HG02840 (cell line): ENCODE data around the gene LRRC28.
"Not testable (repeated sequence)": the region's sequence is repeated elsewhere in the genome, so short reads cannot be mapped to it uniquely, and the experiment has no call there.

Experiments
- ATAC-seq: cut with Tn5 transposase; IDR thresholded peaks from one replicate; pipeline ENCODE4 v1.9.1; 2021; ENCODE audit warnings: mild to moderate bottlenecking, moderate library complexity, moderate number of reproducible peaks; ENCODE audit not compliant: unreplicated experiment, low FRiP score

LRRC28 gene

DNA sequence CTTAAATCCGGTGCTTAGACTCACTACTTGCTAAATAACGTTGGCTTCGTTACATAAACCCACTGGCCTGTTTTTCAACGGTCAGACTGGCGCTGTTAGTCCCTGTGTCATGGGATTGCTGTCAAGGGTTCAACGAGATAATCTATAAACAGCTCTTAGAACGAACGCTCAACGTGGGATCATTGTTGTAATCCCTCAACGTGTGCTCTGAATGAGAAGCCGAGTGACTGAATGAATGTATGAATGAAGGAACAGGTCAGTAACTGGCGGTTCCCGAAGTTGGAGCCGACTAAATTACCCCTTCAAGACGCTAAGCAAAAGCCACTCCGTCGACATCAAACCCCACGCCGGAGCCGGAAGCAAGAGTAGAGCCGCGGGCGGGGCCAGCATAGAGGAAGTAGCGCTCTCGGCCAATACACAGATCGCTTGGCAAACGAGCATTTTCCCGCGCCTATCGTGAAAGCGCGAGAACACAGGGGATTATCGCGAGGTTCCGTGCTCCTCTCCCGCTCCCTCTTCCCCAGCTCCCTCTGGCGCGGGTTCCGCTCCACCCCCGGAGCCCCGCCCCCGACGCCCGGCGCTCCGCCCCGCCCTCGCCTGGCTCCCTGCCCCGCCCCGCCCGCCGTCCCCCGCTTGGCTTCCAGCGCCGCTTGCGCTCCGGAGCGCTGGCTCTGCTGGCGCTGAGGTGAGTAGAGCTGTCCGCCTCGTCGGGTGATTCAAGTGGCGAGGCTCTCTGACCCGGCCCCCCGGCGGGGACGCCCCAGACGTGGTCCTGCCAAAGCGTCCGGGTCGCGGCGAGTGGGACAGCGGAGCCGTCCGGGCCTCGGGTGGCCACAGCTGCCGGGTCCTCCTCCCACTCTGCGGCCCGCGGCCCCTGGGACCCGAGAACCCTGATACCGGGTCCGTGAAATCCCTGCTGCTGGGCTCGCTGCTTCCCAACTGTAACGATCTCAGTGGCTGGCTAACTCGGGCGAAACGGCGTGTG, at the start of gene LRRC28:
TSS of gene LRRC28 (plus strand) at position 625 of the 985 bp plus-strand sequence. CDS start 4,477 bp downstream, outside the sequence.
- ATAC-seq: peak; percentile 96

DNA sequence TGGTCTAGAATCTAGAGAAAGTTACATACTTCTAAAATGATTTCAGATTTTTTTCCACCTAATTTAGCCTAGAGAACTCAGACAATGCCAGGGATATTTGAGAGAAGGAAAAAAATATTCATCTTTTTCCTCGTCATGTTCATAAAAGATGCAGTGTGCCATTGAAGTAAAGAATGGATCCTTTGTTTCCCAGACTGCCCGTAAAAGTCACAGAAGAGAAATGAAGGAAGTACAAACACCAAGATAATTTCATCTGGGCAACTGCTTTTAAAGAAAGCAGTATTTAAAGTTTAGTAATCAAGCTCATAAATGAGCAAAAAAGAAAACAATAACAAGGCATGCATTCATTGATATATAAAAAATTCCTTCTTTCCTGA, 49.1 kb upstream of the LRRC28 start:
- no peak for ATAC-seq

DNA sequence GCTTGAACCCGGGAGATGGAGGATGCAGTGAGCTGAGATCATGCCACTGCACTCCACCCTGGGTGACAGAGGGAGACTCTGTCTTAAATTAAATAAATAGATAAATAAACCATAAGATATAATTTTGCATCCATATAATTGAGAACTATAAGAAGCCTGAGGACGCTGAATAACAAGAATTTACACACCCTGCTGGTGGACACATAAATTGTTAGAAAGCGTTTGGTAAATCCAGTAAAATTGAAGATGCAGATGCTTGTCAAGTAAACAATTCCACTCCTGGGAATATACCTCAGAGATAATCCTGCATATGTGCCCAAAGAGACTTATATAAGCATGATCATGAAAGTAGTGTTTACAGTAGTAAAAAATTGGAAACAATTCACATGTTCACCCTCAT, 43.6 kb upstream of the LRRC28 start:
- ATAC-seq: no peak

DNA sequence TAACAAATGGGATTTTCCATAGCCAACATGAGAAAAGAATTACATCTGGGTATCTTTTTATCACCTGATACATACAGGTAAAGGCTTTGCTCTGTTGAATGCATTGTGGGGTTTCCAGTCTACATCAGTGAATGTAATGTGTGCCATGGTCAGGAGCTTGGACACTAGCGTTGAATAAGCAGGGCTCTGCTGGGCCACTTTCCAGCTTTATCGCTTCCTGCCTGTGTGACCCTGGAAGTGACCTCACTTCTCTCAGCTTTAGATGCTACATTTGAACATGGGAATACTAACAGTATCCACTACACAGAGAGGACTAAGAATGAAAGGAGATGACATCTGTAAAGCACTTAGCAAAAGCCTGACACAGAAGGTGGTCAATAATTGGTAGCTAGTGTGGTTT, 42.0 kb upstream of the LRRC28 start:
- no peak for ATAC-seq

DNA sequence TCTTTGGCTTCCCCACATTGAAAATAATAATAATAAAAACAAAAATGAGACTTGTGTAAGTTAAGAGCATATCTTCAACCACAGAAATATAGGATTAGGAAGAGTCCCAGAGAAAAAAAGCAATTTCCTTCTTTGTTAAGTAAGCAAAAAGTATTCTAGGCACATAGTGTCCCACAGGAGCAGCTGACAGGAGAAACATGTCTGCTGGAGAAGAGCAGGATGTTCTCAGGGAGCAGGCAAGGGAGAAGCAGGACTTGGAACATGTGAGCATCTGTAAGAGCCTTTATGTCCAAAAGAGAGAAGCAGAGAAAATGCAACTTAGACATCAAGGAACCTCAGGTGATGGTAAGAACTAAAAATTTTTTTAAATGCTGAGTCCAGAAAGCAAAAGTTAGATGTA, 40.9 kb upstream of the LRRC28 start:
- no peak for ATAC-seq

DNA sequence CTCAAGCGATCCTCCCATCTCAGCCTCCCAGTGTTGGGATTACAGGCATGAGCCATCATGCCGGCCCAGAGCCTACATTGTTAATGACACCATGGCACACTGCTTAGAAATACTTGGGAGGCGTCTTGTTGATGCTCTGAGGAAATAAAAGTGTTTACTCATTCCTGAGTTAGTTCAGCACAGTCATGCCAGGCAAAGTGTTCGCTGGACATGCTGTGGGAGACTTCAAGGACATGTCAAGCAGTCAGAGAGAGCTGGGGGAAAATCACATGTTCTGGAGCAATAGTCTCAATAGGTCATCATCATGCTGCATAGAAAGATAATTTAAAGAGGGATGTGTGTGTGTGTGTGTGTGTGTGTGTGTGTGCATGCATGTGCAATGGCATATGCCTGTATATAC, 39.4 kb upstream of the LRRC28 start:
- no peak for ATAC-seq

DNA sequence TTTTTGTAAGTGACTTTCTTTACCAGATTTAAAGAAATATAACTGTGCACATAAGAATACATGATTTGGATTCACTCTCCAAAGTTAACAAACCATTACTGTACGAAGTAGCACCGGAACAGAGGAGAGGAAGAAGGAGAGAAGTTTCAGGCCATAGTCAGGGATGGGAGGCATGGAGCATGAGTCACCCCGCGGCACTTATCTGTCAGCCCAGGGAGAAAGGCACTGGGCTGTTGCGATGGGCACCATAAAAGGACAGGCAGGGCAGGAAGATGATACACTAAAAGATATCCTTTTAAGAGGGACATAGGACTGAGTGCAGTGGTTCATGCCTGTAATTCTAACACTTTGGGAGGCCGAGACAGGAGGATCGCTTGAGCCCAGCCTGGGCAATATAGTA, 38.9 kb upstream of the LRRC28 start:
- no peak for ATAC-seq

GRCh38 chr15:99213187-99213811, 38.0 kb upstream of the LRRC28 start:
- no peak for ATAC-seq

DNA sequence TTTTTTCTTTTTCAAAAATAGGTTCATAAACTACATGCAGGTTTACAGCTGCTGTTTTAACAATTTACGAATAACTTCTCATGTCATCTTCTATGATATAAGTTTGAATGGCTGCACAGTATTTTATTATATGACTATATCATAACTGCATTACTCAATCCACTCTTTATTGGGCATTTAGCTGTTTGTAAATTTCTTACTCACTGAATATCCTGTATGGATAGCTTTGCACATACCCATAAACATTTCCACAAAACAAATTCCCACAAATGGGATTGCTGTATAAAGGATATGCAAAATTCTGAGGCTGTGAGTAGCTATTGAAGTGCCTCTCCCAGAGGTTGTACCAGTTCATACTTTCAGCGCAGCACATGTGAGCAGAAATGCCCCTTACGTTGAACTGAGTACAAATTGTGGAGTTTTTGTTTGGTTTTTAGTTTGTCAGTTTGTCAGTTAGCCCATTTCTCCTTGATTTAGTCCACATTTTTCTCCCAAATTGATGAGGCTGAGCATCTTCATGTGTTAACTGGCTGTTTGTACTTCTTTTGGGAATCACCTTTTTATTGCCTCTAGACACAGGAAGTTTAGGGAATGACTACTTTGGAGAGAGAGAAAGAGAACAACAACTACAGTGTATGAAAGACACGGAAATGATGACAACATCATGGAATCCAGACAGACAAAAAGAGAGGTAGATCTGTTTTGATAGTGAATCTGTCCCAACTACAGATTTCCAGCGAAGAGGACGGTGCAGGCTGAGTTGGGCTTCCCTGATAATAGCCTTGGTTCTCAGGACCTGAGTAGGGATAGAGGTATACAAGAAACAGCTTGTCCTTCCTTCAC, 26.7 kb upstream of the LRRC28 start:
- no peak for ATAC-seq

DNA sequence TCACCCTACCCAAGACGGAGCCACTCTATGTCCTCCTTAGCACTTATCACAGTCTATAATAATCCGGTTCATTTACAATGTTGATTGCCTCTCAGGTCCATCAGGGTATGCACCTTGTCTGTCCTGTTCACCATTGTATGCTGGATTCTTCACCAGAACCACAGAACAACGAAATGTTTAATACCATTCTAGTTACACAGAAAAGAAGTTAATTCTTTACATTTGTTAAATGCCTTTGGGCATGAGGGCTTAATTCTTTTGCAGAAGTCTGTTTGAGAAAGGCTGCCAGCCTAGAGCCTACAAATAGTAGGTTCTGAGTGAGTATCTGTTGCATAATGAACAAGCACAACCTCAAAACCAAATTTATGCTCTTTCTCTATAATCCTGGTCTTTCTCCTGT, 24.5 kb upstream of the LRRC28 start:
- no peak for ATAC-seq

- ATAC-seq: no peak
These were observed 23.0 kb upstream of the LRRC28 start for GRCh38 chr15:99228120-99228770.

- no peak for ATAC-seq
These were observed 20.4 kb upstream of the LRRC28 start for GRCh38 chr15:99230867-99231266.

- ATAC-seq: no peak
These were observed 18.5 kb upstream of the LRRC28 start for GRCh38 chr15:99232740-99233139.

- ATAC-seq: not testable (repeated sequence)
These were observed 17.1 kb upstream of the LRRC28 start for GRCh38 chr15:99234160-99234559.

DNA sequence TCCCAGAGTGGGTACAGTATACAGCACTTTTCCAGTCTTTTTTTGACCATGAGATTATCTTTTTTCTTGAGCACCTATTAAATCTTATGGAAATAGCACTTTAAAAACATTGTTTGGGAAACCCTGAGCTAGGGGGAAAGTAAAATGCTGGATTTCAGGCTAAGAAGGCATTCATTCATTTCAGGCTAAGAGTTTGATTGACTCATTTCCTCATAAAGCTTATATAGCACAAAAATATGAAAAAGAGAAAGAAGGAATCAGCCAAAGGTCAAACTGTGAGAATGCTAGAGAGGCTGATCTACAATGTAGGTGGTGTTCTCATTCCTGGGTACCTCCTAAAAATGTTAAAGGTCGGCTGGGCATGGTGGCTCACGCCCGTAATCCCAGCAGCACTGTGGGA, 12.4 kb upstream of the LRRC28 start:
- no peak for ATAC-seq

- ATAC-seq: peak; percentile 86
These were observed 11.6 kb upstream of the LRRC28 start for GRCh38 chr15:99239545-99240198.

- ATAC-seq: no peak
These were observed 9.5 kb upstream of the LRRC28 start for GRCh38 chr15:99241752-99242151.

GRCh38 chr15:99244306-99244705, 7.0 kb upstream of the LRRC28 start:
- ATAC-seq: no peak

GRCh38 chr15:99247062-99247461, 4.2 kb upstream of the LRRC28 start:
- ATAC-seq: no peak
